ENCODE measurements around the gene IFI27L2. TPM values are rescaled to one million over a fixed set of nuclear protein-coding genes. Genes with fewer than 3 reads are reported as not detected.

Gene IFI27L2
- total and polyA plus RNA-seq, 4 donors, result 1.7 to 7.2 (median 6.1) TPM

- TF ChIP-seq EGR1 (IDR thresholded peaks at IDR 0.05; ENCODE audit: low read depth in 2 of 2) (no peak), ATF3 (IDR thresholded peaks at IDR 0.05) (no peak), RAD21 (IDR thresholded peaks at IDR 0.05) (no peak), FOXA1 (IDR thresholded peaks at IDR 0.05) (no peak)
- Histone ChIP-seq H3K27me3 (ENCODE audit: control insufficient read depth in 4 of 4, insufficient read depth in 4 of 4, low read length in 3 of 4) (no peaks in the 10 kb centered on the region), H3K9ac (ENCODE audit: low read depth in 1 of 2, low read length in 2 of 2) (peak overlapping the region in 1 of 2 donors; percentile 7), H3K9me3 (ENCODE audit: control insufficient read depth in 4 of 4, low read length in 3 of 4) (no peaks in the 10 kb centered on the region), H3K4me3 (ENCODE audit: low read depth in 1 of 3, low read length in 3 of 3) (peak overlapping the region; percentile 5 to 83 (median 43)), H3K36me3 (ENCODE audit: control insufficient read depth in 4 of 4, insufficient read depth in 3 of 4, low read depth in 1 of 4, low read length in 3 of 4) (no peaks in the 10 kb centered on the region), H3K27ac (ENCODE audit: low read depth in 1 of 2, low read length in 2 of 2) (peak overlapping the region in 1 of 2 donors; percentile 17), H3K4me1 (ENCODE audit: control insufficient read depth in 4 of 4, insufficient read depth in 4 of 4, low read length in 3 of 4) (peaks cover 5 to 17% (median 8%) of the 10 kb centered on the region in 4 donors)
- DNase-seq (ENCODE audit: low spot score), result no peak
- 5% methylated on average over 30 of the region's 30 CpGs for WGBS
These were observed 45.8 kb upstream of the IFI27L2 start for GRCh38 chr14:94175011-94175745.

DNA sequence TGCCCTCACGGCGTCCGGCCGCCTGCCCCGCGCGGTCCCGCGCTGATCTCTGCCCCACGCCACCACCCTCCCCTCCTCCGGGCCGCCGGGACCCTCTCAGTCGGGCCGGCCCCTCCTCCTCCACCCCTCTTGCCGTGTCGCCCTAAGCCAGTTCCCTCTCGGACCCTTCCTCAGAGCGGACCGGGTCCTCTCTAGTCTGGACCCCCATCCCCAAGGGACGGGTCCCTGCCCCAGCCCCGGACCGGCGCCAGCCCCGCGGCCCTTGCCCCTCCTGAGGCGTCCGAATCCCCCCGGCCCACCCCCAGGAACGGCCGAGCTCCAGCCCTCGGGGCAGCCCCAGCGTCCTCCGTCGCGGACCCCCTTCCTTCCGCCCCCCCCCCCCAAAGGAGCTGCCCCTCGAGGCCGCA is 45.2 kb upstream of the IFI27L2 start:
- H3K9ac ChIP-seq (ENCODE audit: low read depth in 1 of 2, low read length in 2 of 2), result no peak overlapping the region
- H3K4me3 ChIP-seq (ENCODE audit: low read depth in 1 of 3, low read length in 3 of 3), result peak overlapping the region in 2 of 3 donors; percentile 13 to 83
- peak overlapping the region; percentile 25 to 42 for H3K27ac ChIP-seq (ENCODE audit: low read depth in 1 of 2, low read length in 2 of 2)
- H3K36me3 ChIP-seq (ENCODE audit: control insufficient read depth in 4 of 4, insufficient read depth in 3 of 4, low read depth in 1 of 4, low read length in 3 of 4), result no peaks in the 10 kb centered on the region
- peaks cover 5 to 17% (median 8%) of the 10 kb centered on the region in 4 donors for H3K4me1 ChIP-seq (ENCODE audit: control insufficient read depth in 4 of 4, insufficient read depth in 4 of 4, low read length in 3 of 4)
- no peak for DNase-seq (ENCODE audit: low spot score)
- no peaks in the 10 kb centered on the region for H3K27me3 ChIP-seq (ENCODE audit: control insufficient read depth in 4 of 4, insufficient read depth in 4 of 4, low read length in 3 of 4)
- H3K9me3 ChIP-seq (ENCODE audit: control insufficient read depth in 4 of 4, low read length in 3 of 4), result no peaks in the 10 kb centered on the region
- WGBS, result under 1% methylated on average over 39 of the region's 39 CpGs
- TF ChIP-seq GABPA (IDR thresholded peaks at IDR 0.05 in 1 of 2, conservative IDR thresholded peaks at IDR 0.05 in 1 of 2) (no peak), ATF3 (IDR thresholded peaks at IDR 0.05) (no peak), FOXA1 (IDR thresholded peaks at IDR 0.05) (no peak)

DNA sequence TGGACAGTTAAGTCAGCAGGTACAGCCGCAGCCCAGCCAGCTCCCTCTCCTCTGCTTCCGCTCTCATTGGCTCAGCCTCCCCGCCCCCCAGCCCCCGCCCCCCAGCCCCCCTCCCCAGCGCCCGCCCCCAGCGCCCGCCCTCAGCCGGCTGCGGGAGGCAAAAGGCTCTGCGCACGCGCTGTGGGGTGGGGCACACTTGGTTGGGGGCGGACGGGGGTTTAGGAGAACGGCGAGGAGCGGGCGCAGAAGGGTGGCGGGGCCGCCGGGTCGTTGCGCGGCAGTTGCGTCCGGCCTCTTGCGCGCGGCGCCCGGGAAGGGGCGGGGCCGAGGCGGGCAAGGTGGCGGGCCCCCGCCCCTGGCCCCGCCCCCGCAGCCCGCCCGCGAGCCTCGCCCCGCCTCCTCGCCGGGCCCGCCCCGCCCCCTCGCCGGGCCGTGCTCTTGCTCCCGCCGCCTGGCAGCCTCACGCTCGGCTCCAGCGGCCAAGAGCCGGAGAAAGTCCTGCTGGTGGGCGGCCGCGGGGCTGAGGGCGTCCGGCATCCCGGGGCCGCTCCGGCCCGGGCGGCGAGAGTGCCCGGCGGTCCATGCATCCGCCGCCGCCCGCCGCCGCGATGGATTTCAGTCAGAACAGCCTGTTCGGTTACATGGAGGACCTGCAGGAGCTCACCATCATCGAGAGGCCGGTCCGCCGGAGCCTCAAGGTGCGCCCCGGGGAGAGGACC is 44.6 kb upstream of the IFI27L2 start, which contains the start of gene PPP4R4:
Gene PPP4R4 (plus strand): TSS at position 438 of the 719 bp plus-strand sequence. CDS start 144 bp downstream, at position 582.
- Histone ChIP-seq H3K4me1 (ENCODE audit: control insufficient read depth in 4 of 4, insufficient read depth in 4 of 4, low read length in 3 of 4) (peaks cover 5 to 17% (median 8%) of the 10 kb centered on the region in 4 donors), H3K9ac (ENCODE audit: low read depth in 1 of 2, low read length in 2 of 2) (peak within 1 kb of the TSS; percentile 28 to 65), H3K27me3 (ENCODE audit: control insufficient read depth in 4 of 4, insufficient read depth in 4 of 4, low read length in 3 of 4) (no peaks in the 10 kb centered on the region), H3K36me3 (ENCODE audit: control insufficient read depth in 4 of 4, insufficient read depth in 3 of 4, low read depth in 1 of 4, low read length in 3 of 4) (no peaks in the 10 kb centered on the region), H3K4me3 (ENCODE audit: low read depth in 1 of 3, low read length in 3 of 3) (peak within 1 kb of the TSS; percentile 53 to 83 (median 66)), H3K9me3 (ENCODE audit: control insufficient read depth in 4 of 4, low read length in 3 of 4) (no peaks in the 10 kb centered on the region), H3K27ac (ENCODE audit: low read depth in 1 of 2, low read length in 2 of 2) (peak within 1 kb of the TSS; percentile 56 to 75)
- DNase-seq (ENCODE audit: low spot score), result peak; percentile 85
- TF ChIP-seq FOXA2 (IDR thresholded peaks at IDR 0.05), result no peak
- WGBS, result 1% methylated on average over 84 of the region's 84 CpGs

DNA sequence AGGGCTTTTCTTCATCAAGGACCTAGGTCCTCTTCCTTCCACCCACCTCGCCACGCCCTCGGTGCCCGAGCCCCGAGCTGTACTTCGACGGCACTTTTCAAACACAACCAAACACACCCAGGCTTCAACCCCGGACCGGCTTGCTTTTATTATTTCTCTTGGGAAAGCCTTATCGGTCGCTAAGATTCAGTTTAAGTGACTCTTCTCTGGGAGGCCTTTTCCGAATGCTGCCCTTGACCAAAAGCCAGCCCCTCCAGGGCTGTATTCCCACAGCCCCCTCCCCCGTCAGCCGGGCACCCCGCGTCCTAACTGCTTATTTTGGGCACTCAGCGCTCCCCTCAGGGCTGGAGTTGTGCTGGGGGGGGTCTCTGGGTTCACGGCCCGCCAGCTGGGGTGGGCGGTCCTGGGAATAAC is 44.1 kb upstream of the IFI27L2 start:
- no peaks in the 10 kb centered on the region for H3K36me3 ChIP-seq (ENCODE audit: control insufficient read depth in 4 of 4, insufficient read depth in 3 of 4, low read depth in 1 of 4, low read length in 3 of 4)
- peak overlapping the region; percentile 53 to 83 (median 66) for H3K4me3 ChIP-seq (ENCODE audit: low read depth in 1 of 3, low read length in 3 of 3)
- peak overlapping the region; percentile 28 to 65 for H3K9ac ChIP-seq (ENCODE audit: low read depth in 1 of 2, low read length in 2 of 2)
- H3K9me3 ChIP-seq (ENCODE audit: control insufficient read depth in 4 of 4, low read length in 3 of 4), result no peaks in the 10 kb centered on the region
- DNase-seq (ENCODE audit: low spot score), result no peak
- 5% methylated on average over 20 of the region's 20 CpGs for WGBS
- peaks cover 5 to 17% (median 8%) of the 10 kb centered on the region in 4 donors for H3K4me1 ChIP-seq (ENCODE audit: control insufficient read depth in 4 of 4, insufficient read depth in 4 of 4, low read length in 3 of 4)
- H3K27me3 ChIP-seq (ENCODE audit: control insufficient read depth in 4 of 4, insufficient read depth in 4 of 4, low read length in 3 of 4), result no peaks in the 10 kb centered on the region
- H3K27ac ChIP-seq (ENCODE audit: low read depth in 1 of 2, low read length in 2 of 2), result peak overlapping the region; percentile 56 to 75
- TF ChIP-seq HNF4G (IDR thresholded peaks at IDR 0.05) (no peak), SP1 (IDR thresholded peaks at IDR 0.05) (no peak), TAF1 (conservative IDR thresholded peaks at IDR 0.05) (no peak), HNF4A (conservative IDR thresholded peaks at IDR 0.05) (no peak), EGR1 (IDR thresholded peaks at IDR 0.05; ENCODE audit: low read depth in 2 of 2) (no peak), NR2F2 (IDR thresholded peaks at IDR 0.05) (no peak), ATF3 (IDR thresholded peaks at IDR 0.05) (no peak), FOXA2 (IDR thresholded peaks at IDR 0.05) (no peak), JUND (IDR thresholded peaks at IDR 0.05) (no peak), MAX (IDR thresholded peaks at IDR 0.05) (no peak), RXRA (IDR thresholded peaks at IDR 0.05) (no peak)
- TF ChIP-seq, protein P1, sequence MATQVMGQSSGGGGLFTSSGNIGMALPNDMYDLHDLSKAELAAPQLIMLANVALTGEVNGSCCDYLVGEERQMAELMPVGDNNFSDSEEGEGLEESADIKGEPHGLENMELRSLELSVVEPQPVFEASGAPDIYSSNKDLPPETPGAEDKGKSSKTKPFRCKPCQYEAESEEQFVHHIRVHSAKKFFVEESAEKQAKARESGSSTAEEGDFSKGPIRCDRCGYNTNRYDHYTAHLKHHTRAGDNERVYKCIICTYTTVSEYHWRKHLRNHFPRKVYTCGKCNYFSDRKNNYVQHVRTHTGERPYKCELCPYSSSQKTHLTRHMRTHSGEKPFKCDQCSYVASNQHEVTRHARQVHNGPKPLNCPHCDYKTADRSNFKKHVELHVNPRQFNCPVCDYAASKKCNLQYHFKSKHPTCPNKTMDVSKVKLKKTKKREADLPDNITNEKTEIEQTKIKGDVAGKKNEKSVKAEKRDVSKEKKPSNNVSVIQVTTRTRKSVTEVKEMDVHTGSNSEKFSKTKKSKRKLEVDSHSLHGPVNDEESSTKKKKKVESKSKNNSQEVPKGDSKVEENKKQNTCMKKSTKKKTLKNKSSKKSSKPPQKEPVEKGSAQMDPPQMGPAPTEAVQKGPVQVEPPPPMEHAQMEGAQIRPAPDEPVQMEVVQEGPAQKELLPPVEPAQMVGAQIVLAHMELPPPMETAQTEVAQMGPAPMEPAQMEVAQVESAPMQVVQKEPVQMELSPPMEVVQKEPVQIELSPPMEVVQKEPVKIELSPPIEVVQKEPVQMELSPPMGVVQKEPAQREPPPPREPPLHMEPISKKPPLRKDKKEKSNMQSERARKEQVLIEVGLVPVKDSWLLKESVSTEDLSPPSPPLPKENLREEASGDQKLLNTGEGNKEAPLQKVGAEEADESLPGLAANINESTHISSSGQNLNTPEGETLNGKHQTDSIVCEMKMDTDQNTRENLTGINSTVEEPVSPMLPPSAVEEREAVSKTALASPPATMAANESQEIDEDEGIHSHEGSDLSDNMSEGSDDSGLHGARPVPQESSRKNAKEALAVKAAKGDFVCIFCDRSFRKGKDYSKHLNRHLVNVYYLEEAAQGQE (IDR thresholded peaks at IDR 0.05), result no peak
